ENCODE results near the gene MIP. TPM values are rescaled to one million over a fixed set of nuclear protein-coding genes. Genes with fewer than 3 reads are reported as not detected.
A peak's percentile ranks its signal among the peaks of the same experiment; 100 is the strongest.

MIP gene
- total and polyA plus RNA-seq, 2 of the 13 experiments (the other 11 are each of a cell fraction or from before 2014, with no cell fraction given) = not detected

GRCh38 chr12:56488041-56488955, 33.8 kb upstream of the MIP start, which contains the start of gene GLS2 (continued):
- TF ChIP-seq HNF4G (IDR thresholded peaks at IDR 0.05; ENCODE audit: borderline replicate concordance, low read depth, low read length) (no peak), HNF4G (CRISPR knock-in tag; IDR thresholded peaks at IDR 0.05; ENCODE audit: borderline replicate concordance, low read depth) (no peak), ZNF282 (IDR thresholded peaks at IDR 0.05; ENCODE audit: partially characterized antibody) (no peak), BRD4 (CRISPR knock-in tag; IDR thresholded peaks at IDR 0.05) (0 out of 2 replicates have a peak, but pooled peaks have one; percentile 55), CEBPZ (IDR thresholded peaks at IDR 0.05; ENCODE audit: low read length) (no peak), TRIM22 (IDR thresholded peaks at IDR 0.05) (no peak), KDM3A (CRISPR knock-in tag; IDR thresholded peaks at IDR 0.05; ENCODE audit: low read depth) (no peak), USF2 (IDR thresholded peaks at IDR 0.05; ENCODE audit: low read depth, low read length) (no peak), USF2 (CRISPR knock-in tag; IDR thresholded peaks at IDR 0.05; ENCODE audit: borderline replicate concordance) (no peak), ZHX2 (IDR thresholded peaks at IDR 0.05; ENCODE audit: low read depth) (no peak), ZHX2 (CRISPR knock-in tag; IDR thresholded peaks at IDR 0.05; ENCODE audit: borderline replicate concordance) (peak; percentile 97), ARID3A (IDR thresholded peaks at IDR 0.05; ENCODE audit: low read depth, low read length) (no peak), ZFP82 (CRISPR knock-in tag; IDR thresholded peaks at IDR 0.05; ENCODE audit: borderline replicate concordance) (peak; percentile 88; the same call in 1 of the 2 replicates)

Measured in HepG2 (cell line).